Measurements from ENCODE around the gene IL5.

GRCh38 chr5:132498152-132498551 is 45.2 kb downstream of the IL5 start:
- TF ChIP-seq CTCF (conservative IDR thresholded peaks at IDR 0.05 in 1 of 2, IDR thresholded peaks at IDR 0.05 in 1 of 2; ENCODE audit: low read depth in 1 of 2, low read length in 2 of 2) (no peak), EZH2 (IDR thresholded peaks at IDR 0.05; ENCODE audit: low read length, missing control alignments) (no peak)

All from fibroblast of lung (primary cell).